CD4-positive, alpha-beta T cell treated with Interleukin-6 for 4 hours (primary cell): Measurements from ENCODE around the gene MED27.
"Not testable (repeated sequence)": the region's sequence is repeated elsewhere in the genome, so short reads cannot be mapped to it uniquely, and the experiment has no call there.

Experiments used
- DNase-seq: peaks from one replicate; pipeline ENCODE4 v3.0.0-alpha.2; 2020; ENCODE audit warnings: mixed read lengths

The MED27 gene

DNA sequence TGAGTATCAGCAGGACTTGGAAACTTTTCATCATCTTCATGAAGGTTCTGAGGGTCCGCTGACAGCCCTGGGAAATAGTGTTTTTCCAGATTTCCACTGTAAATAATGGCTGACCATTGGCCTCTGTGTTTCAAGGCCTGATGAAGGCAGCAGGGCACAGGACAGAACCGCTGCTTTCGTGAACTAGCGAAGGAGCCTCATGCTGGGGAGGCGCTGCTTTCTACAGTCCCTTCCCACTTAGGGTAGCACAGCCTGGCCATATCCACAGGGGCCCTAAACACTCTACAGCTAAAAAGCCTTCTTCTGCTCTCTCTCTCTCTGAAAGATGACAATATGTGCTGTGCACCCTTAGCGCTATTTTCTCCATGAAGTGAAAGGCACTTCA is 118.2 kb downstream of the MED27 start:
- no peak for DNase-seq

- no peak for DNase-seq
Measured at GRCh38 chr9:131960851-131961495, 118.7 kb downstream of the MED27 start.

DNA sequence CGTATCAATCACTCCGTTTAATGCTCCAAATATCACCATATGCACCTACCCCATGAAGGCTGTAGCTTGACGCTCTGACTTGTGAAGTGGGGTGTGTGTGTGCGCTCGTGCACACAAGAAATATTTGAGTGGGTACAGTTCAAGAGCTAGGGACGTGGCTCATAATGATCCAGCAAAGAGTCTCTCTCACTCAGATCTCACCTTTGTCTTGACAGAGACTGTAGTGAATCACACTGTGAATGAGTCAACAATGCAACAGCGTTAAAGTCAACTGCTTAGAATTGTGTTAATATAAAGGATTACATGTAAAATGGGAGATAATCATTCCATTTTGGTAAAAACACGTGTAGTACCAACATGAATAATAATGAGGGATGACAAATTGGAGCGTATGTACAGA is 119.4 kb downstream of the MED27 start:
- no peak for DNase-seq

DNA sequence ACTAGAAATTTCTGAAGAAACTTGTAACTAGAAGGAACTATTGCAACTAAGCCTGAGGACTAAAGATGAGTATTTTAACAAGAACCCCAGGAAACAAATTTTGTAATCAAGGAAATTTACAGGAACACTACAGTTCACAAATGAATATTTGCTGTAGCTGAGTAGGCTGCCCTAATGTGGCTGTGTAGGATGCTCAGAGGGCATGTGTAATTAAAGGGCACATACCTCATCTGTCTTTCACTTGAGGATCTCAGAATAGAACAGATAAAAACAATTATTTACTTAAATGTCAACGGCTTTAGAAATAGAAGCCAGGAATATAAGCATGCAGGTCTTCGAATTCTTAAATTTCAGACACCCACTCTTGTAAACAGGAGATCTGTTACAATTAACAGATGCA is 119.8 kb downstream of the MED27 start:
- DNase-seq = no peak

GRCh38 chr9:131959056-131959455 is 120.6 kb downstream of the MED27 start:
- DNase-seq = no peak

- no peak for DNase-seq
Measured at GRCh38 chr9:131954299-131954698, 125.4 kb downstream of the MED27 start.

- DNase-seq = no peak
Measured at GRCh38 chr9:131951905-131952304, 127.8 kb downstream of the MED27 start.

DNA sequence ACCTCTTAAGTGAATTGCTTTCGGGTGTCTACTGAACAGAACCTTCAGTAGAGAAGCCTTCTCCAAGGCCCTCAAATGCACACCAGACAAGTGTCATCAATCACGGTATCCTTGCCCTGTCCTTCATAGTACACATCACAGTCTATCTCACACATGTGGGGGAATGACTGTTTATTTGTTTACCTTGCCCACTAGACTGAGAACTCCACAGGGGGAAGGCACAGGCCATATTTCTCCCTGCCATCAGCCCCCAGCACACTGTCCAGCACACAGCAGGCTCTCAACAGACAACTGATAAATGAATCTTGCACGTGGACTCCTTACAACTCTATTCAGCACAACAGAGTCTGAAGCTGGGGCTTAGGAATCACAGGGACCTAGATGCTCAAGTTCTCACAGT is 128.5 kb downstream of the MED27 start:
- no peak for DNase-seq

- DNase-seq = no peak
Measured at GRCh38 chr9:131950487-131950886, 129.2 kb downstream of the MED27 start.

DNA sequence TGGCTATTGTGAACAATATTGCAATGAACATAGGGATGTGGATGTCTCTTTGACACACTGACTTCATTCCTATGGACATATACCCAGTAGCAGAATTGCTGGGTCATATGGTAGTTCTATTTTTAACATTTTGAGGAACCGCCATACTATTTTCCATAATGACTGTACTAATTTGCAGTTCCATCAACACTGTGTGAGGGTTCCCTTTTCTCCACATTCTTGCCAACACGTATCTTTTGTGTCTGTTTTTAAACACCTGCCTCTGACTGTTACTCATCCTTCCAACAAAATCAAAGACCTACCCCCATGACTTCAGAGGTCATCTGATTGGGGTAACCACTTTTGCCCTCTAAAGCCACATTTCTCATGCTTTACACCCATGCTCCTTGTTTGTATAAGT is 133.5 kb downstream of the MED27 start:
- no peak for DNase-seq

GRCh38 chr9:131943351-131943841 is 136.3 kb downstream of the MED27 start:
- no peak for DNase-seq

GRCh38 chr9:131942146-131942720 is 137.4 kb downstream of the MED27 start:
- DNase-seq = no peak

DNA sequence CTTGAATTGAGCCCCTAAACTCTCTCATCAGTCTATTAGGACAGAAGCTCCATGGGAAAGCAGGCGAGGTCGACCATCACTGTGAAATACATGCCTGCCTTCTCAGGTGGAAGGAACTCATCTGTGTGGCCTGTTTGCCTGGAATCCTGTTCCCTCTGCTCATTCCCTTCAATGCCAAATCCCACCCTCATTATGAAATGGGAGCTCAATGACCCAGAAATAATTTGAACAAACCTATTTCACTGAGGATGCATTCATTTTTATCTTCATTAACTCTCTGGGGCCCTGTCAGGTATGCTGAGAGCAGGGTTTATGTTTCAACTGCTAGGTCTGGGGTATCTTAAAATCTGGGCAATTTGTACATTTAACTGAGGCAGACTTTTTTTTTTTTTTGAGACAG is 142.2 kb downstream of the MED27 start:
- no peak for DNase-seq

DNA sequence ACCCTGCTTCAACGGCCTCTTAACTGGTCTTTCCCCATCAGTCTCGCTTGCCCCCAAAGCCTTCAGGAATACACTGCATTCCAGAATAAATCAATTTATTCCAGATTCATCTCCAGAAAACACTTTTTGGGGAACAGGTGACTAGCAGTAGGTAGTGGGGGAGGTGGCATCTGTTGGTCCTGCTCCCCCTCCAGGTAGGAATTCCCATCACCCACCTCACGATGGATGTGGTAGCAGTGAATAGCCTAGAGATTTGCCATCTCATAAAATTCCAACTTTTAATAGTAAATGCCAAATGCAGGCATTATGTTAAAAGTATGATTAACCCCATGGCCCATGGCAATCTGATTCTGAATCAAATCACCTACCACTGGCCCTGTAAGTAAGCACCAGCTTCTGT is 142.7 kb downstream of the MED27 start:
- DNase-seq = no peak

GRCh38 chr9:131934673-131935072 is 145.0 kb downstream of the MED27 start:
- DNase-seq = no peak

- DNase-seq = no peak
Measured at GRCh38 chr9:131927091-131927490, 152.6 kb downstream of the MED27 start.

DNA sequence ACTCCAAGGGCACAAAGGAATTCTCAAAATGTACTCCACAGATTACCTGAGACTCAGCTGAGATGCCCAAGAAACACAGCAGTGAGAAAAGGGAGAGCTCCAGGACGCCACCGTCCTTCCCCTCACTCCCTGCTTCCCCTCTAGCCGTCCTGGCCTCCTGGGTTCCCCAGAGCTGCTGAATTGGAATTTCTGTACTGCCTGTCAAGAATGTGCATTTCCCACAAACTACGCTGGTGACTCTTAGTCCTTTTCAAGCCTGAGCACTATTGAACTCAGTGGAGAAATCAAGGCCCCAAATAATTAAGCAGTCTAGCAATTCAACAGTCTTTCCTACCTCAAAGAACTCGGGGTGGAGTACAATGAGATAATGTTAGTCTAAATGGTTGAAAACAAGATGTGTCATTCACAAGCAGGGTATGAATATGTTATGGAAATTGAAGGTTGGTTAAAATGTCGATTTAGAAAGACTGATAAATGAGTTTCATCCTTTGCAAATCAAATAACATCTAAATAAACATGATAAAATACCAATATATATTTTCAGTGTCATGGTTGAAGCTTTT is 153.2 kb downstream of the MED27 start:
- DNase-seq = no peak

DNA sequence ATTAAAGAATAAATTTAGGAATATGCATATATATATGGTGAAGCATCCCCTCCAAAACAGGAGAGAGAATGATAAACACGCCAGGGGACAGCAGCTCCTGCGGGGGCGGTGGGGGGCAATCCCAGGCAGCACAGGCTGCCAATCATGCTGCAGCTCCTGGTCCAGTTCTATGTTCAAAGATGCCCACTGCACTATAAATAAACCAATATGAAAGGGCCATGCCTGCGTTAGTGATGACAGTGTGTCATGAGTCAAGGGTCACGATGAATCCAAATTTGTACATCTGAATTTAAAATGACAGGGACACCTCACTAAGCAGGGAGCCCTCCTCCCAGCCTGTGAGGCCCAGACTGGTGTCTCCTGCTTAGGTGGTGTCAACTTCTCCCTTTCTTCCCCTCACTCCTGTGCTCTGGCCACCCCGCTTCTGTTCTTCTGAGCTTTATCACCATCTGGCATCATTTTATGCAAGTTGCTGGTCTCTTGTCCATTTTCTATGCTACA is 153.9 kb downstream of the MED27 start:
- DNase-seq = no peak

DNA sequence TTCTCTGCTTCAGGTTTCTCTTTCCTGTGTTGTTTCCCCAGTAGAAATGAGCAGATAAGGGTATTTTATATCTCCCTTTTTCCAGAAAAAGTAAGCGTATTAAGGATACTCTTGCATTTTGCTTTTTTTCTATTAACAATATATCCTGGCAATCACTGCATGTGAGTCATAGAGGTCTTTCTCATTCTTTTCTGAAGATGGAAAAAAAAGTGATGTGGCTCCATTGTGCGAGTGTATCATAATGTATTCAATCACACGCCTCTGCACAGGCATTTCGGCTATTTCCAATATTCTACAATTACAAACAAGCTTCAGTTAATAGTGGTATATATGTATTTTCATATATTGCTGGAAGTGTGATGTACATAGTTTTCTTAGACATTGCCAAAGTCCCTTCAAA is 155.9 kb downstream of the MED27 start:
- no peak for DNase-seq

- no peak for DNase-seq
Measured at GRCh38 chr9:131923132-131923671, 156.5 kb downstream of the MED27 start.

- DNase-seq = not testable (repeated sequence)
Measured at GRCh38 chr9:131921635-131922034, 158.0 kb downstream of the MED27 start.

- no peak for DNase-seq
Measured at GRCh38 chr9:131919216-131919615, 160.5 kb downstream of the MED27 start.

DNA sequence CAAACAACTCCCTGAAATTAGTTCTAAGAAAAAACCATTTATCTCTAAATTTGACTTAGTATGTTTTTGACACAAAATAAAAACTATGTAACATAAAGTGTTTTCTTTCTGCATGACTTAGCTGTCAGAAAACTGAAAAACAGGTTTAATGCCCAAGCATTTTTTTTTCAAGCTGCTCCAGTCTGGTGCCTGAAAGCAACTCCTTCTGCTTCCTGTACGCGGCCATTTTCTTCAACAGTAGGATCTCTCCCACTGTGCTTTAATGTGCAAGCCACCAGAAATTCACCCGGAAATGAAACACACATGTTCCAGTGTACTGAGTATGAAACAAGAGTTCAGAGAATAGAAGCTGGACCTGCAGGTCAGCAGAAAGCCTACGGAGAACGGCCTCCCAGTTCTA is 161.2 kb downstream of the MED27 start:
- no peak for DNase-seq

GRCh38 chr9:131917009-131917408 is 162.7 kb downstream of the MED27 start:
- no peak for DNase-seq
